Measurements from ENCODE around the gene TTLL7.

The TTLL7 gene

GRCh38 chr1:83846138-83846537, 152.8 kb downstream of the TTLL7 start:
- no peak overlapping the region for H3K4me3 Mint-ChIP-seq
- TF ChIP-seq, protein P1, sequence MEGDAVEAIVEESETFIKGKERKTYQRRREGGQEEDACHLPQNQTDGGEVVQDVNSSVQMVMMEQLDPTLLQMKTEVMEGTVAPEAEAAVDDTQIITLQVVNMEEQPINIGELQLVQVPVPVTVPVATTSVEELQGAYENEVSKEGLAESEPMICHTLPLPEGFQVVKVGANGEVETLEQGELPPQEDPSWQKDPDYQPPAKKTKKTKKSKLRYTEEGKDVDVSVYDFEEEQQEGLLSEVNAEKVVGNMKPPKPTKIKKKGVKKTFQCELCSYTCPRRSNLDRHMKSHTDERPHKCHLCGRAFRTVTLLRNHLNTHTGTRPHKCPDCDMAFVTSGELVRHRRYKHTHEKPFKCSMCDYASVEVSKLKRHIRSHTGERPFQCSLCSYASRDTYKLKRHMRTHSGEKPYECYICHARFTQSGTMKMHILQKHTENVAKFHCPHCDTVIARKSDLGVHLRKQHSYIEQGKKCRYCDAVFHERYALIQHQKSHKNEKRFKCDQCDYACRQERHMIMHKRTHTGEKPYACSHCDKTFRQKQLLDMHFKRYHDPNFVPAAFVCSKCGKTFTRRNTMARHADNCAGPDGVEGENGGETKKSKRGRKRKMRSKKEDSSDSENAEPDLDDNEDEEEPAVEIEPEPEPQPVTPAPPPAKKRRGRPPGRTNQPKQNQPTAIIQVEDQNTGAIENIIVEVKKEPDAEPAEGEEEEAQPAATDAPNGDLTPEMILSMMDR (IDR thresholded peaks at IDR 0.05) = no peak
- H3K4me1 Mint-ChIP-seq = no peaks in the 10 kb centered on the region
- peaks cover 8% of the 10 kb centered on the region for H3K27me3 Mint-ChIP-seq (ENCODE audit: low read depth, poor library complexity)
- no peaks in the 10 kb centered on the region for H3K9me3 Mint-ChIP-seq
- no peak for DNase-seq
- H3K36me3 Mint-ChIP-seq (ENCODE audit: low read depth) = no peaks in the 10 kb centered on the region
- H3K27ac Mint-ChIP-seq = no peak overlapping the region

- H3K9me3 Mint-ChIP-seq = no peaks in the 10 kb centered on the region
- H3K4me1 Mint-ChIP-seq = no peaks in the 10 kb centered on the region
- H3K4me3 Mint-ChIP-seq = no peak overlapping the region
- TF ChIP-seq, protein P1 (IDR thresholded peaks at IDR 0.05) = no peak
- DNase-seq = no peak
- no peaks in the 10 kb centered on the region for H3K36me3 Mint-ChIP-seq (ENCODE audit: low read depth)
- peaks cover 8% of the 10 kb centered on the region for H3K27me3 Mint-ChIP-seq (ENCODE audit: low read depth, poor library complexity)
- no peak overlapping the region for H3K27ac Mint-ChIP-seq
These were observed 153.4 kb downstream of the TTLL7 start for GRCh38 chr1:83845437-83846071.

DNA sequence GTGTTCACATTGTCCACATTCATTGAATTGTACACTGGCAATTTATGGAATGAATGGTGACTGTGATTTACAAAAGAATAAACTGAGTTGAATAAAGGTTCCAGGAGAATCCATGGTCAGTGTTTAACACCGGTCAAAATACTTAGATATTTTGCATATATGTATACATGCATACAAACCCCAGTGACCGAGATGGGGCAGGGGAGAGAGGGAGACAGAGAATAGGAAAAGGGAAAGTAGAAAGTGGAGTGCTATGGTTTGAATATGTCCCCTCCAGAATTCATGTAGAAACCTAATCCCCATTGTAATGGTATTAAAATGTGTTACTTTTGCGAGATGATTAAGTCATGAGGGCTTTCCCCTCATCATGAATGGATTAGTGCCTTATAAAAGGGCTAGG, 154.4 kb downstream of the TTLL7 start:
- Mint-ChIP-seq H3K4me1 (no peaks in the 10 kb centered on the region), H3K4me3 (no peak overlapping the region), H3K27ac (no peak overlapping the region), H3K27me3 (ENCODE audit: low read depth, poor library complexity) (peaks cover 8% of the 10 kb centered on the region), H3K36me3 (ENCODE audit: low read depth) (no peaks in the 10 kb centered on the region), H3K9me3 (no peaks in the 10 kb centered on the region)
- TF ChIP-seq, protein P1 (IDR thresholded peaks at IDR 0.05) = no peak
- DNase-seq = no peak

GRCh38 chr1:83839566-83840173, 159.3 kb downstream of the TTLL7 start:
- Mint-ChIP-seq H3K27me3 (ENCODE audit: low read depth, poor library complexity) (no peaks in the 10 kb centered on the region), H3K9me3 (no peaks in the 10 kb centered on the region), H3K4me1 (no peaks in the 10 kb centered on the region), H3K27ac (no peak overlapping the region), H3K36me3 (ENCODE audit: low read depth) (no peaks in the 10 kb centered on the region), H3K4me3 (no peak overlapping the region)
- no peak for DNase-seq
- TF ChIP-seq, protein P1 (IDR thresholded peaks at IDR 0.05) = no peak

- Mint-ChIP-seq H3K27ac (no peak overlapping the region), H3K27me3 (ENCODE audit: low read depth, poor library complexity) (no peaks in the 10 kb centered on the region), H3K4me1 (no peaks in the 10 kb centered on the region), H3K36me3 (ENCODE audit: low read depth) (no peaks in the 10 kb centered on the region), H3K9me3 (no peaks in the 10 kb centered on the region), H3K4me3 (no peak overlapping the region)
- TF ChIP-seq, protein P1 (IDR thresholded peaks at IDR 0.05) = no peak
- no peak for DNase-seq
These were observed 160.4 kb downstream of the TTLL7 start for GRCh38 chr1:83838573-83838972.

- Mint-ChIP-seq H3K4me3 (no peak overlapping the region), H3K9me3 (no peaks in the 10 kb centered on the region)
These were observed 162.4 kb downstream of the TTLL7 start for GRCh38 chr1:83836543-83836942.

More at GRCh38 chr1:83836543-83836942, 162.4 kb downstream of the TTLL7 start:
- H3K4me1 Mint-ChIP-seq = no peaks in the 10 kb centered on the region
- H3K27me3 Mint-ChIP-seq (ENCODE audit: low read depth, poor library complexity) = no peaks in the 10 kb centered on the region
- no peak for DNase-seq
- no peaks in the 10 kb centered on the region for H3K36me3 Mint-ChIP-seq (ENCODE audit: low read depth)
- TF ChIP-seq, protein P1 (IDR thresholded peaks at IDR 0.05) = no peak
- no peak overlapping the region for H3K27ac Mint-ChIP-seq

All from nephron progenitor cell (in vitro differentiated cells).